ENCODE data around the gene IKZF1. TPM values are rescaled to one million over a fixed set of nuclear protein-coding genes. Genes with fewer than 3 reads are reported as not detected.

IKZF1 gene
- total and polyA plus RNA-seq, 2 donors = 3.5 to 7.8 TPM

- 74% methylated on average over 18 of the region's 18 CpGs for WGBS
Observed at GRCh38 chr7:50308532-50309385, 4.2 kb downstream of the IKZF1 start.

GRCh38 chr7:50309721-50310120 is 5.2 kb downstream of the IKZF1 start:
- Histone ChIP-seq H3K27ac (ENCODE audit: low read depth) (no peak overlapping the region), H3K4me3 (ENCODE audit: low read depth, low read length) (no peak overlapping the region), H3K4me1 (ENCODE audit: insufficient read depth) (no peaks in the 10 kb centered on the region), H3K36me3 (ENCODE audit: insufficient read depth) (no peaks in the 10 kb centered on the region)
- 68% methylated on average over 3 of the region's 3 CpGs for WGBS
- DNase-seq (ENCODE audit: extremely low spot score) = no peak

More at GRCh38 chr7:50308532-50309385, 4.2 kb downstream of the IKZF1 start:
- H3K27ac ChIP-seq (ENCODE audit: low read depth) = no peak overlapping the region
- H3K4me3 ChIP-seq (ENCODE audit: low read depth, low read length) = no peak overlapping the region
- H3K4me1 ChIP-seq (ENCODE audit: insufficient read depth) = no peaks in the 10 kb centered on the region
- DNase-seq (ENCODE audit: extremely low spot score) = no peak
- no peaks in the 10 kb centered on the region for H3K36me3 ChIP-seq (ENCODE audit: insufficient read depth)

- DNase-seq (ENCODE audit: extremely low spot score) = no peak
- WGBS = 73% methylated on average over 6 of the region's 6 CpGs
- H3K27ac ChIP-seq (ENCODE audit: low read depth) = no peak overlapping the region
- no peaks in the 10 kb centered on the region for H3K4me1 ChIP-seq (ENCODE audit: insufficient read depth)
- H3K4me3 ChIP-seq (ENCODE audit: low read depth, low read length) = no peak overlapping the region
- H3K36me3 ChIP-seq (ENCODE audit: insufficient read depth) = no peaks in the 10 kb centered on the region
Observed at GRCh38 chr7:50310361-50310760, 5.8 kb downstream of the IKZF1 start.

- Histone ChIP-seq H3K4me1 (ENCODE audit: insufficient read depth) (no peaks in the 10 kb centered on the region), H3K4me3 (ENCODE audit: low read depth, low read length) (no peak overlapping the region), H3K27ac (ENCODE audit: low read depth) (no peak overlapping the region), H3K36me3 (ENCODE audit: insufficient read depth) (no peaks in the 10 kb centered on the region)
- DNase-seq (ENCODE audit: extremely low spot score) = no peak
- WGBS = 91% methylated on average over 1 of the region's 1 CpG
Observed at GRCh38 chr7:50310956-50311355, 6.4 kb downstream of the IKZF1 start.

GRCh38 chr7:50312250-50313162 is 8.0 kb downstream of the IKZF1 start:
- H3K4me1 ChIP-seq (ENCODE audit: insufficient read depth) = no peaks in the 10 kb centered on the region
- no peak overlapping the region for H3K27ac ChIP-seq (ENCODE audit: low read depth)
- no peaks in the 10 kb centered on the region for H3K36me3 ChIP-seq (ENCODE audit: insufficient read depth)
- H3K4me3 ChIP-seq (ENCODE audit: low read depth, low read length) = no peak overlapping the region
- WGBS = 55% methylated on average over 10 of the region's 10 CpGs
- DNase-seq (ENCODE audit: extremely low spot score) = no peak

GRCh38 chr7:50314836-50315592 is 10.5 kb downstream of the IKZF1 start:
- DNase-seq (ENCODE audit: extremely low spot score) = no peak
- H3K4me3 ChIP-seq (ENCODE audit: low read depth, low read length) = peak overlapping the region; percentile 3
- no peaks in the 10 kb centered on the region for H3K4me1 ChIP-seq (ENCODE audit: insufficient read depth)
- 39% methylated on average over 11 of the region's 11 CpGs for WGBS
- H3K36me3 ChIP-seq (ENCODE audit: insufficient read depth) = no peaks in the 10 kb centered on the region
- H3K27ac ChIP-seq (ENCODE audit: low read depth) = no peak overlapping the region

GRCh38 chr7:50315739-50316671 is 11.5 kb downstream of the IKZF1 start:
- WGBS = 42% methylated on average over 14 of the region's 14 CpGs
- H3K36me3 ChIP-seq (ENCODE audit: insufficient read depth) = no peaks in the 10 kb centered on the region
- H3K4me1 ChIP-seq (ENCODE audit: insufficient read depth) = no peaks in the 10 kb centered on the region
- no peak for DNase-seq (ENCODE audit: extremely low spot score)
- H3K4me3 ChIP-seq (ENCODE audit: low read depth, low read length) = no peak overlapping the region
- H3K27ac ChIP-seq (ENCODE audit: low read depth) = no peak overlapping the region

- no peak for DNase-seq (ENCODE audit: extremely low spot score)
- H3K4me3 ChIP-seq (ENCODE audit: low read depth, low read length) = no peak overlapping the region
- H3K4me1 ChIP-seq (ENCODE audit: insufficient read depth) = no peaks in the 10 kb centered on the region
- no peak overlapping the region for H3K27ac ChIP-seq (ENCODE audit: low read depth)
- WGBS = 76% methylated on average over 7 of the region's 7 CpGs
- H3K36me3 ChIP-seq (ENCODE audit: insufficient read depth) = no peaks in the 10 kb centered on the region
Observed at GRCh38 chr7:50317221-50317678, 12.7 kb downstream of the IKZF1 start.

- H3K36me3 ChIP-seq (ENCODE audit: insufficient read depth) = no peaks in the 10 kb centered on the region
- no peaks in the 10 kb centered on the region for H3K4me1 ChIP-seq (ENCODE audit: insufficient read depth)
- H3K4me3 ChIP-seq (ENCODE audit: low read depth, low read length) = no peak overlapping the region
- no peak overlapping the region for H3K27ac ChIP-seq (ENCODE audit: low read depth)
- DNase-seq (ENCODE audit: extremely low spot score) = no peak
- WGBS = 70% methylated on average over 17 of the region's 17 CpGs
Observed at GRCh38 chr7:50317697-50318669, 13.5 kb downstream of the IKZF1 start.

- H3K4me1 ChIP-seq (ENCODE audit: insufficient read depth) = no peaks in the 10 kb centered on the region
- H3K27ac ChIP-seq (ENCODE audit: low read depth) = no peak overlapping the region
- 58% methylated on average over 6 of the region's 6 CpGs for WGBS
- no peaks in the 10 kb centered on the region for H3K36me3 ChIP-seq (ENCODE audit: insufficient read depth)
- DNase-seq (ENCODE audit: extremely low spot score) = no peak
- no peak overlapping the region for H3K4me3 ChIP-seq (ENCODE audit: low read depth, low read length)
Observed at GRCh38 chr7:50321487-50322067, 17.1 kb downstream of the IKZF1 start.

- 62% methylated on average over 3 of the region's 3 CpGs for WGBS
- Histone ChIP-seq H3K4me1 (ENCODE audit: insufficient read depth) (no peaks in the 10 kb centered on the region), H3K36me3 (ENCODE audit: insufficient read depth) (no peaks in the 10 kb centered on the region), H3K27ac (ENCODE audit: low read depth) (no peak overlapping the region), H3K4me3 (ENCODE audit: low read depth, low read length) (no peak overlapping the region)
- DNase-seq (ENCODE audit: extremely low spot score) = no peak
Observed at GRCh38 chr7:50324113-50324512, 19.6 kb downstream of the IKZF1 start.
